GM18520 (cell line): ENCODE results near the gene DISC1.
"Not testable (repeated sequence)": the region's sequence is repeated elsewhere in the genome, so short reads cannot be mapped to it uniquely, and the experiment has no call there.

Experiments used
- ATAC-seq: cut with Tn5 transposase; IDR thresholded peaks from one replicate; pipeline ENCODE4 v1.9.1; 2021; ENCODE audit not compliant: unreplicated experiment

The DISC1 gene

GRCh38 chr1:231666937-231667608, 40.5 kb downstream of the DISC1 start:
- ATAC-seq, result no peak

GRCh38 chr1:231667896-231668506, 41.4 kb downstream of the DISC1 start:
- no peak for ATAC-seq

GRCh38 chr1:231668826-231669225, 42.2 kb downstream of the DISC1 start:
- ATAC-seq, result no peak

- ATAC-seq, result not testable (repeated sequence)
Observed at GRCh38 chr1:231669864-231670621, 43.5 kb downstream of the DISC1 start.

- no peak for ATAC-seq
Observed at GRCh38 chr1:231670755-231671154, 44.2 kb downstream of the DISC1 start.

GRCh38 chr1:231674575-231674974, 48.0 kb downstream of the DISC1 start:
- ATAC-seq, result no peak

GRCh38 chr1:231676487-231676886, 49.9 kb downstream of the DISC1 start:
- no peak for ATAC-seq

GRCh38 chr1:231677442-231677841, 50.9 kb downstream of the DISC1 start:
- no peak for ATAC-seq

GRCh38 chr1:231678011-231678432, 51.4 kb downstream of the DISC1 start:
- no peak for ATAC-seq

GRCh38 chr1:231679109-231679508, 52.5 kb downstream of the DISC1 start:
- no peak for ATAC-seq

- ATAC-seq, result no peak
Observed at GRCh38 chr1:231681006-231681405, 54.4 kb downstream of the DISC1 start.

GRCh38 chr1:231682779-231683178, 56.2 kb downstream of the DISC1 start:
- no peak for ATAC-seq

GRCh38 chr1:231683439-231684165, 57.0 kb downstream of the DISC1 start:
- no peak for ATAC-seq

- no peak for ATAC-seq
Observed at GRCh38 chr1:231684356-231685244, 58.0 kb downstream of the DISC1 start.

GRCh38 chr1:231686384-231686783, 59.8 kb downstream of the DISC1 start:
- no peak for ATAC-seq

GRCh38 chr1:231688989-231689388, 62.4 kb downstream of the DISC1 start:
- no peak for ATAC-seq

GRCh38 chr1:231690059-231690458, 63.5 kb downstream of the DISC1 start:
- no peak for ATAC-seq

- no peak for ATAC-seq
Observed at GRCh38 chr1:231691618-231692259, 65.1 kb downstream of the DISC1 start.

GRCh38 chr1:231693361-231694074, 66.9 kb downstream of the DISC1 start:
- no peak for ATAC-seq
